OCI-LY1 (cell line): Measurements from ENCODE around the gene TM9SF4.

Source experiments
- EZH2 ChIP-seq: fragments of 200-600 bp; sonication (generic), shearing (Covaris generic); IDR thresholded peaks from 2 replicates; pipeline ENCODE4 v1.8.0; 2017; ENCODE audit warnings: borderline replicate concordance, mixed run types, mild to moderate bottlenecking, antibody characterized with exemption, low read length, moderate library complexity, mixed read lengths
- TF ChIP-seq, protein P1 (sequence below): fragments of 200-600 bp; sonication (generic), shearing (Covaris generic); IDR thresholded peaks from 2 replicates; pipeline ENCODE4 v1.5.1; 2017; ENCODE audit warnings: mild to moderate bottlenecking, antibody characterized with exemption, low read length, moderate library complexity, mixed read lengths

DNA sequence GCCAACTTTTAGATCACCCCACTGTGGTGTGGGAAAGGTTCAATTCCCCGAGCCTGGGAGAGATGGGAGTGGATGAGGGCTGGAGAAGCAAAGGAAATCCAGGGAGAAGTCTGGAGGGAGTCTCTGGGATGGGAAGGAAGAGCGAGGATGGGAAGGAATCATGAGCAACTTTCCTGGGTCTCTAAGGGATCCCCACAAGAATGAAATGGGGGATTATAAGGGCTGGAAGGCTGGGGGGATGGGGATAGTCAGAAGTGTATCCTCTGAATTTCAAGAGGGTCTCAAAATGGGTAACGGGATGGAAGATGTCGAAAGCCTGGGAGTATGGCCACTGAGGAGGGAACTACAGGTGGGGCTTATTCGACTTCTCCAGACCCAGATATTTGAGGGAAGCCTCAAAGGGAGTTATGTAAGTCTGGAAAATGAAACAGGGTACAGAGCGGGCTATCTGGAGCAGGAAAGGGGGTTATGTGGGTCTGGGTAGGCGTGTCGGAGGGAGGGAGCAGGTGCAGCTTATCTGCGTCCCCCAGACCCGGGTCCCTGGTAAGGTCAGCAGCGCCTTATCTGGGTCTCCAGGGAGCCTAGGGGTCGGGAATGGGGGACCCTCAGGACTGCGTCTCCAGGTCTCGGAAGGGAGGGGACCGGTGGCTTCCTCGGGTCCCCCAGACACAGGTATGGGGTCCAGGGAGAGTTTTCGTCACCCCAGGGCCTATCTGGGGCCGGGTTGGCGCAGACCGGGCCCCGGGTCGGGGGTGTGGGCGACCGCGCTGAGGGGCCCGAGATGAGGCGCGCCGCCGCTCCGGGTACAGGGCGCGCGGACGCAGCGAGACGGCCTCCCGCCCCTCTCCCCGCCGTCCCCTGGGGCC, 97.5 kb downstream of the TM9SF4 start:
- TF ChIP-seq, protein P1, sequence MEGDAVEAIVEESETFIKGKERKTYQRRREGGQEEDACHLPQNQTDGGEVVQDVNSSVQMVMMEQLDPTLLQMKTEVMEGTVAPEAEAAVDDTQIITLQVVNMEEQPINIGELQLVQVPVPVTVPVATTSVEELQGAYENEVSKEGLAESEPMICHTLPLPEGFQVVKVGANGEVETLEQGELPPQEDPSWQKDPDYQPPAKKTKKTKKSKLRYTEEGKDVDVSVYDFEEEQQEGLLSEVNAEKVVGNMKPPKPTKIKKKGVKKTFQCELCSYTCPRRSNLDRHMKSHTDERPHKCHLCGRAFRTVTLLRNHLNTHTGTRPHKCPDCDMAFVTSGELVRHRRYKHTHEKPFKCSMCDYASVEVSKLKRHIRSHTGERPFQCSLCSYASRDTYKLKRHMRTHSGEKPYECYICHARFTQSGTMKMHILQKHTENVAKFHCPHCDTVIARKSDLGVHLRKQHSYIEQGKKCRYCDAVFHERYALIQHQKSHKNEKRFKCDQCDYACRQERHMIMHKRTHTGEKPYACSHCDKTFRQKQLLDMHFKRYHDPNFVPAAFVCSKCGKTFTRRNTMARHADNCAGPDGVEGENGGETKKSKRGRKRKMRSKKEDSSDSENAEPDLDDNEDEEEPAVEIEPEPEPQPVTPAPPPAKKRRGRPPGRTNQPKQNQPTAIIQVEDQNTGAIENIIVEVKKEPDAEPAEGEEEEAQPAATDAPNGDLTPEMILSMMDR: no peak
- TF ChIP-seq EZH2: no peak
